HEK293 (cell line): ENCODE measurements around the gene NPW.

Source experiments
- KLF1 ChIP-seq: fragments of 450-650 bp; formaldehyde crosslinking; IDR thresholded peaks from 2 replicates; pipeline ENCODE4 v1.5.1; 2016; ENCODE audit warnings: missing biosample characterization, missing genetic modification characterization
- KLF7 ChIP-seq: fragments of 450-650 bp; formaldehyde crosslinking; IDR thresholded peaks from 2 replicates; pipeline ENCODE4 v1.5.1; 2016; ENCODE audit warnings: missing biosample characterization, missing genetic modification characterization, borderline replicate concordance
- KLF9 ChIP-seq: fragments of 450-650 bp; formaldehyde crosslinking; IDR thresholded peaks from 2 replicates; pipeline ENCODE4 v1.5.1; 2016; ENCODE audit warnings: missing biosample characterization, missing genetic modification characterization, low read depth
- SCRT2 ChIP-seq: fragments of 450-650 bp; formaldehyde crosslinking; IDR thresholded peaks from 2 replicates; pipeline ENCODE4 v1.5.1; 2016; ENCODE audit warnings: missing biosample characterization, missing genetic modification characterization
- SP2 ChIP-seq: fragments of 450-650 bp; formaldehyde crosslinking; IDR thresholded peaks from 2 replicates; pipeline ENCODE4 v1.5.1; 2016; ENCODE audit warnings: missing biosample characterization, missing genetic modification characterization
- SP7 ChIP-seq: fragments of 450-650 bp; formaldehyde crosslinking; IDR thresholded peaks from 2 replicates; pipeline ENCODE4 v1.5.1; 2016; ENCODE audit warnings: missing biosample characterization, missing genetic modification characterization
- TRIM28 ChIP-seq: IDR thresholded peaks from 2 replicates; pipeline ENCODE4 v1.6.1; 2011; ENCODE audit warnings: low read length, control low read depth, borderline replicate concordance
- ZFP37 ChIP-seq: fragments of 450-650 bp; formaldehyde crosslinking; IDR thresholded peaks from 2 replicates; pipeline ENCODE4 v1.5.1; 2016; ENCODE audit warnings: missing biosample characterization, missing genetic modification characterization
- ZNF10 ChIP-seq: fragments of 450-650 bp; formaldehyde crosslinking; IDR thresholded peaks from 2 replicates; pipeline ENCODE4 v1.5.1; 2017; ENCODE audit warnings: missing biosample characterization, missing genetic modification characterization
- ZNF133 ChIP-seq: fragments of 450-650 bp; formaldehyde crosslinking; IDR thresholded peaks from 2 replicates; pipeline ENCODE4 v1.5.1; 2016; ENCODE audit warnings: missing biosample characterization, missing genetic modification characterization
- ZNF138 ChIP-seq: fragments of 450-650 bp; formaldehyde crosslinking; IDR thresholded peaks from 2 replicates; pipeline ENCODE4 v1.5.1; 2016; ENCODE audit warnings: missing biosample characterization, missing genetic modification characterization, borderline replicate concordance
- ZNF157 ChIP-seq: fragments of 450-650 bp; formaldehyde crosslinking; IDR thresholded peaks from 2 replicates; pipeline ENCODE4 v1.5.1; 2016; ENCODE audit warnings: missing biosample characterization, missing genetic modification characterization
- ZNF16 ChIP-seq: fragments of 450-650 bp; formaldehyde crosslinking; IDR thresholded peaks from 2 replicates; pipeline ENCODE4 v1.5.1; 2016; ENCODE audit warnings: low read depth, missing biosample characterization, missing genetic modification characterization
- ZNF184 ChIP-seq: fragments of 450-650 bp; IDR thresholded peaks from 2 replicates; pipeline ENCODE4 v1.5.1; 2018; ENCODE audit warnings: missing biosample characterization, mild to moderate bottlenecking, missing genetic modification characterization
- ZNF202 ChIP-seq: fragments of 450-650 bp; formaldehyde crosslinking; IDR thresholded peaks from 2 replicates; pipeline ENCODE4 v1.5.1; 2016; ENCODE audit warnings: missing biosample characterization, missing genetic modification characterization, borderline replicate concordance
- ZNF248 ChIP-seq: fragments of 450-650 bp; formaldehyde crosslinking; IDR thresholded peaks from 2 replicates; pipeline ENCODE4 v1.5.1; 2017; ENCODE audit warnings: missing biosample characterization, missing genetic modification characterization
- ZNF366 ChIP-seq: fragments of 450-650 bp; formaldehyde crosslinking; conservative IDR thresholded peaks from 2 replicates; pipeline ENCODE4 v1.5.1; 2016; ENCODE audit warnings: missing biosample characterization, missing genetic modification characterization
- ZNF521 ChIP-seq: fragments of 450-650 bp; formaldehyde crosslinking; IDR thresholded peaks from 2 replicates; pipeline ENCODE4 v1.5.1; 2017; ENCODE audit warnings: missing biosample characterization, mild to moderate bottlenecking, missing genetic modification characterization
- ZNF549 ChIP-seq: fragments of 450-650 bp; IDR thresholded peaks from 2 replicates; pipeline ENCODE4 v1.5.1; 2018; ENCODE audit warnings: missing biosample characterization, missing genetic modification characterization, mild to moderate bottlenecking, inconsistent platforms, moderate library complexity
- ZNF558 ChIP-seq: fragments of 450-650 bp; formaldehyde crosslinking; IDR thresholded peaks from 2 replicates; pipeline ENCODE4 v1.5.1; 2016; ENCODE audit warnings: missing biosample characterization, missing genetic modification characterization
- ZNF600 ChIP-seq: fragments of 450-650 bp; formaldehyde crosslinking; IDR thresholded peaks from 2 replicates; pipeline ENCODE4 v1.5.1; 2016; ENCODE audit warnings: missing biosample characterization, missing genetic modification characterization
- ZNF629 ChIP-seq: fragments of 450-650 bp; formaldehyde crosslinking; IDR thresholded peaks from 2 replicates; pipeline ENCODE4 v1.5.1; 2017; ENCODE audit warnings: missing biosample characterization, missing genetic modification characterization
- ZNF777 ChIP-seq: fragments of 450-650 bp; formaldehyde crosslinking; IDR thresholded peaks from 2 replicates; pipeline ENCODE4 v1.5.1; 2017; ENCODE audit warnings: missing biosample characterization, missing genetic modification characterization, borderline replicate concordance
- ZNF791 ChIP-seq: fragments of 450-650 bp; formaldehyde crosslinking; IDR thresholded peaks from 2 replicates; pipeline ENCODE4 v1.5.1; 2016; ENCODE audit warnings: missing biosample characterization, missing genetic modification characterization
- ZNF837 ChIP-seq: fragments of 450-650 bp; formaldehyde crosslinking; IDR thresholded peaks from 2 replicates; pipeline ENCODE4 v1.5.1; 2016; ENCODE audit warnings: missing biosample characterization, missing genetic modification characterization
- TF ChIP-seq, protein P1 (sequence below): fragments of 450-650 bp; formaldehyde crosslinking; IDR thresholded peaks from 2 replicates; pipeline ENCODE4 v1.5.1; 2016; ENCODE audit warnings: missing biosample characterization, missing genetic modification characterization
- TF ChIP-seq, protein P2 (sequence below): fragments of 450-650 bp; formaldehyde crosslinking; IDR thresholded peaks from 2 replicates; pipeline ENCODE4 v1.5.1; 2016; ENCODE audit warnings: missing biosample characterization, missing genetic modification characterization
- TF ChIP-seq, protein P3 (sequence below): fragments of 450-650 bp; formaldehyde crosslinking; IDR thresholded peaks from 2 replicates; pipeline ENCODE4 v1.5.0; 2017; ENCODE audit warnings: missing biosample characterization, missing genetic modification characterization, borderline replicate concordance
- TF ChIP-seq, protein P4 (sequence below): fragments of 450-650 bp; formaldehyde crosslinking; IDR thresholded peaks from 2 replicates; pipeline ENCODE4 v1.5.1; 2017; ENCODE audit warnings: missing biosample characterization, mild to moderate bottlenecking, missing genetic modification characterization, moderate library complexity
- TF ChIP-seq, protein P5 (sequence below): fragments of 450-650 bp; formaldehyde crosslinking; IDR thresholded peaks from 2 replicates; pipeline ENCODE4 v1.5.1; 2016; ENCODE audit warnings: missing biosample characterization, missing genetic modification characterization
- TF ChIP-seq, protein P6 (sequence below): fragments of 450-650 bp; formaldehyde crosslinking; IDR thresholded peaks from 2 replicates; pipeline ENCODE4 v1.5.1; 2017; ENCODE audit warnings: missing biosample characterization, missing genetic modification characterization

Gene NPW

DNA sequence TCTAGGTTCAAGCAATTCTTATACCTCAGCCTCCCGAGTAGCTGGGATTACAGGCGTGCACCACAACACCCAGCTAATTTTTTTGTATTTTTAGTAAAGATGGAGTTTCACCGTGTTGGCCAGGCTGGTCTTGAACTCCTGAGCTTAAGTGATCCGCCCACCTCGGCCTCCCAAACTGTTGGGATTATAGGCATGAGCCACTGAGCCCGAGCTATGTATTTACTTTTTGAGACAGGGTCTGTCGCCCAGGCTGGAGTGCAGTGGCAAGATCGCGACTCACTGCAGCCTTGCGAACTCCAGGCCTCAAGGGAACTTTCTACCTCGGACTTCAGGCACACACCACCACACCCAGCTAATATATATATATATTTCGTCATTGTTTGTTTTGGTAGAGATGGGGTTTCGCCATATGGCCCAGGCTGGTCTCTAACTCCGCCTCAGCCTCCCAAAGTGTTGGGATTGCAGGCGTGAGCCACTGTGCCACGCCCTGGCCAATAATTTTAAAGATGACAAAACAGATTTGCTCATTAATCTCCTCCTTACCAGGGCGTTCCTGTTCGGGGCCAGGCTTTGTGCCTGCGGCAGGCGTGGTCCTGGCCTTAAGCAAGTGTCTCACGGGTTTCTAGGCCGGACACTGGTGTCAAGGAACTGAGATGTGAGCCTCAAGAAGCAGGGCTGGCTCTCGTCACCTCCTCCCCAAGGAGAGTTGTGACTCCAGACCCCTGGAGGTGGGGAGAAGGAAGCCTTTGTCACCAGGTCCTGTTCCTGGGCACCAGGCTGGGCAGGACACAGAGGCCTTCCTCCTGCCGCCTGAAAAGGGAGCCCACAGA lies 4.3 kb upstream of the NPW start (continued):
- TF ChIP-seq, protein P1, sequence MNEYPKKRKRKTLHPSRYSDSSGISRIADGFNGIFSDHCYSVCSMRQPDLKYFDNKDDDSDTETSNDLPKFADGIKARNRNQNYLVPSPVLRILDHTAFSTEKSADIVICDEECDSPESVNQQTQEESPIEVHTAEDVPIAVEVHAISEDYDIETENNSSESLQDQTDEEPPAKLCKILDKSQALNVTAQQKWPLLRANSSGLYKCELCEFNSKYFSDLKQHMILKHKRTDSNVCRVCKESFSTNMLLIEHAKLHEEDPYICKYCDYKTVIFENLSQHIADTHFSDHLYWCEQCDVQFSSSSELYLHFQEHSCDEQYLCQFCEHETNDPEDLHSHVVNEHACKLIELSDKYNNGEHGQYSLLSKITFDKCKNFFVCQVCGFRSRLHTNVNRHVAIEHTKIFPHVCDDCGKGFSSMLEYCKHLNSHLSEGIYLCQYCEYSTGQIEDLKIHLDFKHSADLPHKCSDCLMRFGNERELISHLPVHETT (tag by site-specific recombination) = no peak
- TF ChIP-seq SCRT2 (no peak), ZNF10 (no peak), ZNF521 (tag by site-specific recombination) (no peak), ZNF366 (tag by site-specific recombination) (peak; percentile 65), ZNF791 (tag by site-specific recombination) (no peak), ZNF549 (tag by site-specific recombination) (no peak), ZNF138 (no peak), ZNF558 (tag by site-specific recombination) (no peak), ZNF16 (tag by site-specific recombination) (no peak), KLF9 (tag by site-specific recombination) (peak; percentile 34; the same call in 1 of the 2 replicates), ZNF248 (tag by site-specific recombination) (no peak), ZNF133 (tag by site-specific recombination) (no peak), ZNF157 (tag by site-specific recombination) (no peak), ZNF629 (tag by site-specific recombination) (peak; percentile 85), ZNF837 (tag by site-specific recombination) (no peak), ZFP37 (no peak), ZNF777 (no peak), TRIM28 (no peak), ZNF600 (tag by site-specific recombination) (no peak; the same call in 1 of the 2 replicates), SP2 (tag by site-specific recombination) (peak; percentile 72), KLF1 (peak; percentile 100), SP7 (tag by site-specific recombination) (peak; percentile 59), ZNF202 (tag by site-specific recombination) (no peak), ZNF184 (no peak), KLF7 (tag by site-specific recombination) (peak; percentile 98)
- TF ChIP-seq, protein P2, sequence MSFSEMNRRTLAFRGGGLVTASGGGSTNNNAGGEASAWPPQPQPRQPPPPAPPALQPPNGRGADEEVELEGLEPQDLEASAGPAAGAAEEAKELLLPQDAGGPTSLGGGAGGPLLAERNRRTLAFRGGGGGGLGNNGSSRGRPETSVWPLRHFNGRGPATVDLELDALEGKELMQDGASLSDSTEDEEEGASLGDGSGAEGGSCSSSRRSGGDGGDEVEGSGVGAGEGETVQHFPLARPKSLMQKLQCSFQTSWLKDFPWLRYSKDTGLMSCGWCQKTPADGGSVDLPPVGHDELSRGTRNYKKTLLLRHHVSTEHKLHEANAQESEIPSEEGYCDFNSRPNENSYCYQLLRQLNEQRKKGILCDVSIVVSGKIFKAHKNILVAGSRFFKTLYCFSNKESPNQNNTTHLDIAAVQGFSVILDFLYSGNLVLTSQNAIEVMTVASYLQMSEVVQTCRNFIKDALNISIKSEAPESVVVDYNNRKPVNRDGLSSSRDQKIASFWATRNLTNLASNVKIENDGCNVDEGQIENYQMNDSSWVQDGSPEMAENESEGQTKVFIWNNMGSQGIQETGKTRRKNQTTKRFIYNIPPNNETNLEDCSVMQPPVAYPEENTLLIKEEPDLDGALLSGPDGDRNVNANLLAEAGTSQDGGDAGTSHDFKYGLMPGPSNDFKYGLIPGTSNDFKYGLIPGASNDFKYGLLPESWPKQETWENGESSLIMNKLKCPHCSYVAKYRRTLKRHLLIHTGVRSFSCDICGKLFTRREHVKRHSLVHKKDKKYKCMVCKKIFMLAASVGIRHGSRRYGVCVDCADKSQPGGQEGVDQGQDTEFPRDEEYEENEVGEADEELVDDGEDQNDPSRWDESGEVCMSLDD (tag by site-specific recombination) = no peak
- TF ChIP-seq, protein P3, sequence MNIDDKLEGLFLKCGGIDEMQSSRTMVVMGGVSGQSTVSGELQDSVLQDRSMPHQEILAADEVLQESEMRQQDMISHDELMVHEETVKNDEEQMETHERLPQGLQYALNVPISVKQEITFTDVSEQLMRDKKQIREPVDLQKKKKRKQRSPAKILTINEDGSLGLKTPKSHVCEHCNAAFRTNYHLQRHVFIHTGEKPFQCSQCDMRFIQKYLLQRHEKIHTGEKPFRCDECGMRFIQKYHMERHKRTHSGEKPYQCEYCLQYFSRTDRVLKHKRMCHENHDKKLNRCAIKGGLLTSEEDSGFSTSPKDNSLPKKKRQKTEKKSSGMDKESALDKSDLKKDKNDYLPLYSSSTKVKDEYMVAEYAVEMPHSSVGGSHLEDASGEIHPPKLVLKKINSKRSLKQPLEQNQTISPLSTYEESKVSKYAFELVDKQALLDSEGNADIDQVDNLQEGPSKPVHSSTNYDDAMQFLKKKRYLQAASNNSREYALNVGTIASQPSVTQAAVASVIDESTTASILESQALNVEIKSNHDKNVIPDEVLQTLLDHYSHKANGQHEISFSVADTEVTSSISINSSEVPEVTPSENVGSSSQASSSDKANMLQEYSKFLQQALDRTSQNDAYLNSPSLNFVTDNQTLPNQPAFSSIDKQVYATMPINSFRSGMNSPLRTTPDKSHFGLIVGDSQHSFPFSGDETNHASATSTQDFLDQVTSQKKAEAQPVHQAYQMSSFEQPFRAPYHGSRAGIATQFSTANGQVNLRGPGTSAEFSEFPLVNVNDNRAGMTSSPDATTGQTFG (tag by site-specific recombination) = no peak
- TF ChIP-seq, protein P4, sequence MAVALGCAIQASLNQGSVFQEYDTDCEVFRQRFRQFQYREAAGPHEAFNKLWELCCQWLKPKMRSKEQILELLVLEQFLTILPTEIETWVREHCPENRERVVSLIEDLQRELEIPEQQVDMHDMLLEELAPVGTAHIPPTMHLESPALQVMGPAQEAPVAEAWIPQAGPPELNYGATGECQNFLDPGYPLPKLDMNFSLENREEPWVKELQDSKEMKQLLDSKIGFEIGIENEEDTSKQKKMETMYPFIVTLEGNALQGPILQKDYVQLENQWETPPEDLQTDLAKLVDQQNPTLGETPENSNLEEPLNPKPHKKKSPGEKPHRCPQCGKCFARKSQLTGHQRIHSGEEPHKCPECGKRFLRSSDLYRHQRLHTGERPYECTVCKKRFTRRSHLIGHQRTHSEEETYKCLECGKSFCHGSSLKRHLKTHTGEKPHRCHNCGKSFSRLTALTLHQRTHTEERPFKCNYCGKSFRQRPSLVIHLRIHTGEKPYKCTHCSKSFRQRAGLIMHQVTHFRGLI = no peak
- TF ChIP-seq, protein P5, sequence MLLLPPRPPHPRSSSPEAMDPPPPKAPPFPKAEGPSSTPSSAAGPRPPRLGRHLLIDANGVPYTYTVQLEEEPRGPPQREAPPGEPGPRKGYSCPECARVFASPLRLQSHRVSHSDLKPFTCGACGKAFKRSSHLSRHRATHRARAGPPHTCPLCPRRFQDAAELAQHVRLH (tag by site-specific recombination) = no peak
- TF ChIP-seq, protein P6, sequence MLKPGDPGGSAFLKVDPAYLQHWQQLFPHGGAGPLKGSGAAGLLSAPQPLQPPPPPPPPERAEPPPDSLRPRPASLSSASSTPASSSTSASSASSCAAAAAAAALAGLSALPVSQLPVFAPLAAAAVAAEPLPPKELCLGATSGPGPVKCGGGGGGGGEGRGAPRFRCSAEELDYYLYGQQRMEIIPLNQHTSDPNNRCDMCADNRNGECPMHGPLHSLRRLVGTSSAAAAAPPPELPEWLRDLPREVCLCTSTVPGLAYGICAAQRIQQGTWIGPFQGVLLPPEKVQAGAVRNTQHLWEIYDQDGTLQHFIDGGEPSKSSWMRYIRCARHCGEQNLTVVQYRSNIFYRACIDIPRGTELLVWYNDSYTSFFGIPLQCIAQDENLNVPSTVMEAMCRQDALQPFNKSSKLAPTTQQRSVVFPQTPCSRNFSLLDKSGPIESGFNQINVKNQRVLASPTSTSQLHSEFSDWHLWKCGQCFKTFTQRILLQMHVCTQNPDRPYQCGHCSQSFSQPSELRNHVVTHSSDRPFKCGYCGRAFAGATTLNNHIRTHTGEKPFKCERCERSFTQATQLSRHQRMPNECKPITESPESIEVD = no peak
